GM18499 (cell line): Measurements from ENCODE around the gene COA6.
"Not testable (repeated sequence)": the region's sequence is repeated elsewhere in the genome, so short reads cannot be mapped to it uniquely, and the experiment has no call there.

Experiments used
- ATAC-seq: cut with Tn5 transposase; IDR thresholded peaks from one replicate; pipeline ENCODE4 v1.9.1; 2021; ENCODE audit warnings: moderate number of reproducible peaks; ENCODE audit not compliant: insufficient read depth, unreplicated experiment

The COA6 gene

GRCh38 chr1:234369033-234369430 lies 4.2 kb upstream of the COA6 start:
- ATAC-seq, result no peak

GRCh38 chr1:234369784-234370183 lies 3.5 kb upstream of the COA6 start:
- no peak for ATAC-seq

- ATAC-seq, result no peak
Observed at GRCh38 chr1:234371414-234371813, 1.8 kb upstream of the COA6 start.

- ATAC-seq, result no peak
Observed at GRCh38 chr1:234372011-234372757, 1.1 kb upstream of the COA6 start.

GRCh38 chr1:234373959-234374254 lies 651 bp downstream of the COA6 start:
- ATAC-seq, result no peak

GRCh38 chr1:234375672-234376071 lies 2.4 kb downstream of the COA6 start:
- ATAC-seq, result no peak

- not testable (repeated sequence) for ATAC-seq
Observed at GRCh38 chr1:234379591-234380109, 6.4 kb downstream of the COA6 start.

- no peak for ATAC-seq
Observed at GRCh38 chr1:234381699-234382555, 8.7 kb downstream of the COA6 start.

GRCh38 chr1:234386122-234386521 lies 12.9 kb downstream of the COA6 start:
- no peak for ATAC-seq

GRCh38 chr1:234388094-234388493 lies 14.8 kb downstream of the COA6 start:
- no peak for ATAC-seq

- no peak for ATAC-seq
Observed at GRCh38 chr1:234393190-234393589, 19.9 kb downstream of the COA6 start.

GRCh38 chr1:234395297-234395696 lies 22.0 kb downstream of the COA6 start:
- ATAC-seq, result no peak

GRCh38 chr1:234396092-234396491 lies 22.8 kb downstream of the COA6 start:
- no peak for ATAC-seq

- no peak for ATAC-seq
Observed at GRCh38 chr1:234396871-234397270, 23.6 kb downstream of the COA6 start.

- no peak for ATAC-seq
Observed at GRCh38 chr1:234397732-234398131, 24.5 kb downstream of the COA6 start.

GRCh38 chr1:234398849-234399381 lies 25.7 kb downstream of the COA6 start:
- ATAC-seq, result peak; percentile 39

GRCh38 chr1:234399515-234399914 lies 26.3 kb downstream of the COA6 start:
- not testable (repeated sequence) for ATAC-seq

- no peak for ATAC-seq
Observed at GRCh38 chr1:234400773-234401172, 27.5 kb downstream of the COA6 start.

GRCh38 chr1:234401658-234402057 lies 28.4 kb downstream of the COA6 start:
- ATAC-seq, result no peak

GRCh38 chr1:234402939-234403338 lies 29.7 kb downstream of the COA6 start:
- ATAC-seq, result no peak

- ATAC-seq, result no peak
Observed at GRCh38 chr1:234405676-234406075, 32.4 kb downstream of the COA6 start.
